ENCODE measurements around the gene MC3R.

- TF ChIP-seq CTCF (conservative IDR thresholded peaks at IDR 0.05 in 1 of 2, IDR thresholded peaks at IDR 0.05 in 1 of 2; ENCODE audit: low read depth in 1 of 2, low read length in 2 of 2), result no peak
- TF ChIP-seq EZH2 (IDR thresholded peaks at IDR 0.05; ENCODE audit: low read length, missing control alignments), result no peak
Measured at GRCh38 chr20:56211051-56211450, 37.5 kb upstream of the MC3R start.
